Activated CD8-positive, alpha-beta T cell treated with anti-CD3 and anti-CD28 coated beads, Interleukin-2, amount 10 ng/mL, durations not matched to agents 7 days and 5 days (primary cell): ENCODE data around the gene DYNC2I2. TPM values are rescaled to one million over a fixed set of nuclear protein-coding genes. Genes with fewer than 3 reads are reported as not detected.
"Not testable (repeated sequence)": the region's sequence is repeated elsewhere in the genome, so short reads cannot be mapped to it uniquely, and the experiment has no call there.

ENCODE experiments used
- ATAC-seq: fragments of 150-1000 bp; cut with Tn5 transposase; one replicate; pipeline ENCODE4 v1.10.0; 2021; ENCODE audit warnings: moderate library complexity
- CTCF ChIA-PET: fragments of 350-600 bp; sonication (Branson Sonifier 250); formaldehyde crosslinking; loops from one replicate; lab custom pipeline; 2021; ENCODE audit warnings: antibody characterized with exemption; lab: Charles Lee
- POLR2A ChIA-PET: fragments of 350-600 bp; sonication (Branson Sonifier 250); formaldehyde crosslinking; loops from one replicate; lab custom pipeline; 2021; ENCODE audit warnings: antibody characterized with exemption; lab: Charles Lee
- DNase-seq: peaks from one replicate; pipeline ENCODE4 v3.0.0-alpha.2; 2020
- H3K27ac Mint-ChIP-seq: one replicate; pipeline ENCODE4 v1.8.0; 2021; ENCODE audit warnings: mild to moderate bottlenecking, mixed read lengths
- H3K27me3 Mint-ChIP-seq: one replicate; pipeline ENCODE4 v1.8.0; 2021; ENCODE audit warnings: low read depth, mixed read lengths
- H3K36me3 Mint-ChIP-seq: one replicate; pipeline ENCODE4 v1.8.0; 2021; ENCODE audit warnings: low read depth, mixed read lengths
- H3K4me1 Mint-ChIP-seq: one replicate; pipeline ENCODE4 v1.8.0; 2021; ENCODE audit warnings: low read depth, mixed read lengths
- H3K4me3 Mint-ChIP-seq: one replicate; pipeline ENCODE4 v1.8.0; 2021; ENCODE audit warnings: mild to moderate bottlenecking, mixed read lengths
- H3K9me3 Mint-ChIP-seq: one replicate; pipeline ENCODE4 v1.8.0; 2022; ENCODE audit warnings: mixed read lengths; ENCODE audit not compliant: insufficient read depth
- total RNA-seq, 2 experiments: library from RNA; stranded (reverse); gene quantifications; one replicate each; pipeline ENCODE4 v1.2.3, GENCODE V29; 2021

DYNC2I2 gene
- 10 to 100 TPM; 68.9 to 76.3 TPM for total RNA-seq

DNA sequence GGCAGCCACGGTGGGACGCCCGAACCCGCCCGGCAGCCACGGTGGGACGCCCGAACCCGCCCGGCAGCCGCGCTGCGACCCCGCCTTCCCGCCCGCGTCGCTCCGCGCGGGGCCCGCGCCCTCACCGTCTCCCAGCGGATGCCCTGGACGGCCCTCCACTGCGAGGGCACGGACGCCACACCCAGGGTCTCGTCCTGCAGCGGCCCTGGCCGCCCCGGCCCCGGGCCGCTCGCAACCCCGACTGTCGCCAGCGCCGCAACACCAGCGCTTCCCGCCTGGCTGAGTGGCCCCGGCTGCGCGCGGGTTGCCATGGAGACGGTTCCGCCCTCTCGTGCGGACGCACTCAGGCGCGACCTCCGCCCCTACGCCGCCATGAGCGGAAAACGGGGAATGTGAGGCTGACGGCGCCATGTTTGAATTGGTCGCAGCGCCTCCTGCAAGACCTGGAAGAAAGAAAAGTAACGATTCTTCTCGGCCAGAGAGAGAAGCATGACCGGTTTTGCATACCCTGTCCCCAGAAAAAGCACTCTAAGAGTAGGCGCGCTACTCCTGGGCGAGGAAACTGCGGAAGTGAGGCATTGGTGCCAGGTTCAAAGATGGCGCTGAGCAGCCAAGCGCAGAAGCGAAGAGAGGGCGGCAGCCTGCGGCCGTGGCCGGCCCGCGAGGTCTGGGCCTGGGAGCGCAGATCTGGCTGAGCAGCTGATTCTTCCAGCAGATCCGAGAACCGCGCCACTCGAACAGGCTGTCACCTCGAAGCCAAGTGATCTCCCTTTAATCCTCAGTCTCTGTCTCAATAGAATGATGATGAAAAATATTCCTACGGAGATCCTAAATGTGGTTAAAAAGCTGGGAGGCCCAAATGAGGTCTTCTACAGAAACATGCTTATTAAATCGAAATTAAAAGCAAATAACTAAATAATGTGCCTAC lies at the start of gene DYNC2I2:
TSS of gene DYNC2I2 (minus strand) at position 432 of the 928 bp plus-strand sequence. CDS start at position 311, 121 bp downstream.
- peaks cover 5% of the 10 kb centered on the region for H3K36me3 Mint-ChIP-seq
- POLR2A ChIA-PET, result interaction anchor here (1.2 kb wide), 2 partner anchors 28 to 33 kb away, joined by 4 to 6 read pairs; partner anchors contain the start of gene SET
- H3K9me3 Mint-ChIP-seq, result no peaks in the 10 kb centered on the region
- H3K4me1 Mint-ChIP-seq, result peaks cover 13% of the 10 kb centered on the region
- ATAC-seq (peak; percentile 96), DNase-seq (peak; percentile 97)
- peak within 1 kb of the TSS; percentile 84 for H3K4me3 Mint-ChIP-seq
- peak within 1 kb of the TSS; percentile 99 for H3K27ac Mint-ChIP-seq
- CTCF ChIA-PET, result interaction anchor here (1.1 kb wide), 2 partner anchors 28 to 162 kb away, joined by 3 to 4 read pairs; partner anchors contain the start of gene ENDOG
- no peaks in the 10 kb centered on the region for H3K27me3 Mint-ChIP-seq

DNA sequence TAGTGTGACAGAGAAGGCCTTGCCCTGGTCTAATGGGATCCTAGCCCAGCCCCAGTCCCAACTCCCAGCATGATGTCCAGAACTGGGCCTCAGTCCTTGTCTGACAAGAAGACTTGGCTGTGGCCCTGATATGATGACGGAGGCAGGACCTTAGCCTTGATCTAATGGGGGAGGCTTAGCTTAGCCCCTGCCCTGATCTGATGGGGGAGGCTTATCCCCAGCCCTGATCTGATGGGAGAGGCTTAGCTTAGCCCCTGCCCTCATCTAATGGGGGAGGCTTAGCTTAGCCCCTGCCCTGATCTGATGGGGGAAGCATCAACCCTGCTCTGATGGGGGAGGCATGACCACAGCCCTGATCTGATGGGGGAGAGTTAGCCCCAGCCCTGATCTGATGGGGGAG lies 49.4 kb upstream of the DYNC2I2 start:
- DNase-seq (no peak), ATAC-seq (no peak)
- ChIA-PET POLR2A (interaction anchor here (1.0 kb wide), 1 partner anchor 15 kb away, joined by 3 read pairs; no protein-coding TSS in a partner anchor), CTCF (no interaction called here)
- Mint-ChIP-seq H3K9me3 (no peaks in the 10 kb centered on the region), H3K4me1 (peaks cover 14% of the 10 kb centered on the region), H3K27ac (no peak overlapping the region), H3K27me3 (no peaks in the 10 kb centered on the region), H3K36me3 (no peaks in the 10 kb centered on the region), H3K4me3 (no peak overlapping the region)

DNA sequence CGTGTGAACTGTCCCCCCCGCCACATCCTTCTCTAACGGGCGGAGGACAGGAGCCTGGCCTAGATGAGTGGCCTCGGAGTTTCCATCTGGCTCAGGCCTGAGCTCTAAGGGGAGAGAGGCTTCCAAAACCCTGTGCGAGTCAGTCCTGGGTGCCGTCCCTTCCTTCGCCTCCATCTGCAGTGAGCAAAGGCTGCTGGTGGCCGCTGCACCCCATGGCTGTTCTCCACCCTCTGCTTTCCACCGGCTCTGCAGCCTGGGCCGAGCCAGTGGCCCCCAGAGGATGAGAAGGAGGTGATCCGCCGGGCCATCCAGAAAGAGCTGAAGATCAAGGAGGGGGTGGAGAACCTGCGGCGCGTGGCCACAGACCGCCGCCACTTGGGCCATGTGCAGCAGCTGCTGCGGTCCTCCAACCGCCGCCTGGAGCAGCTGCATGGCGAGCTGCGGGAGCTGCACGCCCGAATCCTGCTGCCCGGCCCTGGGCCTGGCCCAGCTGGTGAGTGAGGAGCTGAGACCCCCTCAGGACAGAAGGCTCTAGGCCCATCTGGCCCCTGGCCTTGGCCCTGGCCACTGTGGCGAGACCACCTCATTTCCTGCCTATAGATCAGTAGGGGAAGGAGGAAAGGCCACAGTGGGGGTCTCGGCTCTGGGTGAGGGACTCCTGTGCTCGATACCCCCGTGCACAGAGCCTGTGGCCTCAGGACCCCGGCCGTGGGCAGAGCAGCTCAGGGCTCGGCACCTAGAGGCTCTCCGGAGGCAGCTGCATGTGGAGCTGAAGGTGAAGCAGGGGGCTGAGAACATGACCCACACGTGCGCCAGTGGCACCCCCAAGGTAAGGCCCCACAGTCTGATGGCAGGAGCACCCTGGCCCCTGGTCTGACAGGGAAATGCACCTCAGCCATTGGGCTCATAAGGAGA lies 48.7 kb upstream of the DYNC2I2 start:
- Mint-ChIP-seq H3K36me3 (peaks cover under 1% of the 10 kb centered on the region), H3K27ac (no peak overlapping the region), H3K4me3 (no peak overlapping the region), H3K27me3 (no peaks in the 10 kb centered on the region), H3K4me1 (peaks cover 14% of the 10 kb centered on the region), H3K9me3 (no peaks in the 10 kb centered on the region)
- DNase-seq (no peak), ATAC-seq (no peak)
- ChIA-PET POLR2A (interaction anchor here (1.0 kb wide), 1 partner anchor 14 kb away, joined by 3 read pairs; no protein-coding TSS in a partner anchor), CTCF (no interaction called here)

DNA sequence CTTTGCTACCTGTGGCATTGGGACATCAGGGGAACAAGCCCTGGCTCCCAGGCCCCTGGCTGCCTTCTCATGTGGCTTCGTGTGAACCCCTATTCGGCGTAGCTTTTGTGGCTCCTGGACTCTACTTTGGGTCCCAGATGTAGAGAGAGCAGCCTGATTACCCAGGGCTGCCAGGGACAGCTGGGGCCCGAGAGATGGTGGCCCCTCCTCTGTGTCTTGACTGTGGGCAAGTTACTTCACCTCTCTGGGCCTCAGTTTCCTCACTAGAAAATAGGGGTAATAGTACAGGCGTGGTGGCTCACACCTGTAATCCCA lies 47.7 kb upstream of the DYNC2I2 start:
- no peak overlapping the region for H3K27ac Mint-ChIP-seq
- peaks cover 14% of the 10 kb centered on the region for H3K4me1 Mint-ChIP-seq
- DNase-seq, result no peak

DNA sequence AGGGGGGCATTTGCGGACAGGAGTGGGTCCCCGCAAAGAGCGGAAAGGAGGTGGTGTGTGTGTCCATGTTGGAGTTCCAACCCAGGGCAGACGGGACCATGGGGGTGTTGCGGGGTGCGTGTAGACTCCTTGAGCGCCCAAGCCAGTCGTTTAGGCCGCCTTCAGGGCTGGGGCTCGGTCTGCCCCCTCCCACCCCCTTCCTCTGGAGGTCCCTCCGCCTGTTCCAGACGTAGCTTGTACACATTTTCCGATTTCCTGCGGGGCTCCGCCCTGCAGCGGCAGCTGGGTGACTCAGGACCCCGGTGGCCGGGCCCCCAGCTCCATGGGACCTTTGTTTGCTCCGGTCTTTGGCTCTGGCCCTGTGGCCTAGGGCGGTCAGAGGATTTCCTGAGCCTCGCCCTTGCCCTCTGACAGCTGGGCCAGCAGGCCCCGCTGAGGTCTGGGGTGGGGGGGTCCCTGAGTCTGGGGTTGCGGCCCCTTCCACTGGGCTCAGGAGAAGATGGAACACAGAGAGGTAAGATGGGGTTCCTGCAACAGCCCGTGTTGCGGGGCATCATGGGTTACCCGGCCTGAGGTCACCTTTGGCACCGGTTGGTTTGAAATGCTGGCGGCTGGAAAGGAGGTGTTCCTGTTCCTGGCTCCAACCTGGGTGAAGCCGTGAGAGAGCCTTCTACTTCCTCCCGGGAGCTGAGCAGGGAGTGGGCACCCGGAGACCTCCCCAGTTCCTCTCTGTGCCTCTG lies 47.1 kb upstream of the DYNC2I2 start:
- H3K36me3 Mint-ChIP-seq, result peaks cover 2% of the 10 kb centered on the region
- H3K27ac Mint-ChIP-seq, result peak overlapping the region; percentile 60
- no peak for DNase-seq
- H3K27me3 Mint-ChIP-seq, result no peaks in the 10 kb centered on the region
- ChIA-PET POLR2A (interaction anchor here (0.9 kb wide), 1 partner anchor 35 kb away, joined by 5 read pairs; no protein-coding TSS in a partner anchor), CTCF (no interaction called here)
- H3K9me3 Mint-ChIP-seq, result no peaks in the 10 kb centered on the region
- peak overlapping the region; percentile 79 for H3K4me3 Mint-ChIP-seq
- H3K4me1 Mint-ChIP-seq, result peaks cover 14% of the 10 kb centered on the region
- no peak for ATAC-seq

More for the DNA sequence above, 47.7 kb upstream of the DYNC2I2 start:
- Mint-ChIP-seq H3K9me3 (no peaks in the 10 kb centered on the region), H3K36me3 (peaks cover 2% of the 10 kb centered on the region), H3K27me3 (no peaks in the 10 kb centered on the region), H3K4me3 (peak overlapping the region; percentile 22)
- no peak for ATAC-seq
- ChIA-PET POLR2A (no interaction called here), CTCF (no interaction called here)

DNA sequence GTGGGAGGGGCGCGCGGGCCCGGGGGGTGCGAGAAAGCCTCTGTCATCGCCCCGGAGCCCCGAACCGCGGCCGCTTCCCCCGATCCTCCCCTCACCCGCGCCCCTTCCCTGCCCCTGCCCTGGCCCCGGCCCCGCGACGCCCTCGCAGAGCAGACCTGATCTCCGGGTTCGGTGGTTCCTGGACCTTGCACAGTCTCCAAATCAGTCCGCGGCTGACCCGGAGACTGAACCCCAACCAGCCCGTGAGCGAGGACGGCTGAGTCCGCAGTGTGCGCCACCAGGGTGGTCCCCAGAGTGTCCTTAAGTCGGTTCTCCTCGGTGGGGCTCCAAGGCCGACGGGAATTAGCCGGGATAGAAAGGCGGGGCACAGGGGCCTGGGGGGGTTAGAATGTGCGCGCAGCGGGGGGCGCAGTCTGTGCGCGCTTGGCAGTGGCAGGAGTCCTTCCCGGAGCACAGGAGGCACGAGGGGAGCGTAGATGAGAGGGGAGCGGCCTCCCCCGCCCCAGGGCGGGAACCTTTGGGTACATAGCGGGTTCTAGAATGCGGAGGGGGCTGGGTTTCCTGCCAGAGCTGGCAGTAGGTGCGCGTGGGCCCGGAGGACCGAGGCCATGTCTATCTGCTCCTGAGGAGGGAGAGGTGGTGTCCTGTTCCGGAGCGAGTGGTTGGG lies 46.4 kb upstream of the DYNC2I2 start:
- H3K4me3 Mint-ChIP-seq, result peak overlapping the region; percentile 79
- ChIA-PET POLR2A (interaction anchor here (0.9 kb wide), 1 partner anchor 36 kb away, joined by 5 read pairs; no protein-coding TSS in a partner anchor), CTCF (interaction anchor here (1.2 kb wide), 1 partner anchor 170 kb away, joined by 3 read pairs; no protein-coding TSS in a partner anchor)
- H3K36me3 Mint-ChIP-seq, result peaks cover 2% of the 10 kb centered on the region
- H3K9me3 Mint-ChIP-seq, result no peaks in the 10 kb centered on the region
- peaks cover 14% of the 10 kb centered on the region for H3K4me1 Mint-ChIP-seq
- no peaks in the 10 kb centered on the region for H3K27me3 Mint-ChIP-seq
- no peak for DNase-seq
- peak overlapping the region; percentile 60 for H3K27ac Mint-ChIP-seq
- ATAC-seq, result peak; percentile 39

DNA sequence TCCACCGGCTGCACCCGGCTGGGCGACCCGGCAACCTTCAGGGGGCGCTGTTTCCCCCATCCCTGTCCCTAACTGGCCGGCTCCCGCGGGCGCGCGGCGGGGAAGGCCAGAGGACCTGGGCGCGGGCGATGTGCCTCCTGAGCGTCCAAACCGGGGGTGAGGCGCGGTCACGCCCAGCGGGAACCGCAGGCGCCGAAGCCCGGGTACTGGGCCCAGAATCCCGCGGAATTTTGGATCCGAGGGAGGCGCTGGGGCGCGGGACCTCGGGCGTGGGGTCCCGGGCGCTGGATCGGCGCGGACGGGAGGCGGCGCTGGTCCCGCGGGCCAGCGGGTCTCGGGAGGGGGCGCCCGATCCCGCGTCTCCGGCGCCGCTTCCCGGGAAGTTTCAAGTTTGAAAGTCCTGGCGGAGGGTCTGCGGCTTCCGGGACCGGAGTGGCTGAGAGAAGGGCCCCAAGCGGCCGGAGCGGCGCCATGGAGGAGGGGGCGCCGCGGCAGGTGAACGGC lies 45.9 kb upstream of the DYNC2I2 start, which contains the start of gene PKN3:
TSS of gene PKN3 (plus strand) at position 59 of the 504 bp plus-strand sequence. CDS start at position 472, 413 bp downstream.
- peak; percentile 91 for DNase-seq
- ChIA-PET CTCF (interaction anchor here (0.6 to 1.6 kb wide), 17 partner anchors 8 to 171 kb away, joined by 3 to 42 read pairs (median 4); partner anchors contain the start of genes ENDOG, SET, SPOUT1 and ZDHHC12), POLR2A (interaction anchor here (0.7 to 0.8 kb wide), 2 partner anchors 10 to 13 kb away, joined by 4 to 5 read pairs; partner anchors contain the start of gene SET)

DNA sequence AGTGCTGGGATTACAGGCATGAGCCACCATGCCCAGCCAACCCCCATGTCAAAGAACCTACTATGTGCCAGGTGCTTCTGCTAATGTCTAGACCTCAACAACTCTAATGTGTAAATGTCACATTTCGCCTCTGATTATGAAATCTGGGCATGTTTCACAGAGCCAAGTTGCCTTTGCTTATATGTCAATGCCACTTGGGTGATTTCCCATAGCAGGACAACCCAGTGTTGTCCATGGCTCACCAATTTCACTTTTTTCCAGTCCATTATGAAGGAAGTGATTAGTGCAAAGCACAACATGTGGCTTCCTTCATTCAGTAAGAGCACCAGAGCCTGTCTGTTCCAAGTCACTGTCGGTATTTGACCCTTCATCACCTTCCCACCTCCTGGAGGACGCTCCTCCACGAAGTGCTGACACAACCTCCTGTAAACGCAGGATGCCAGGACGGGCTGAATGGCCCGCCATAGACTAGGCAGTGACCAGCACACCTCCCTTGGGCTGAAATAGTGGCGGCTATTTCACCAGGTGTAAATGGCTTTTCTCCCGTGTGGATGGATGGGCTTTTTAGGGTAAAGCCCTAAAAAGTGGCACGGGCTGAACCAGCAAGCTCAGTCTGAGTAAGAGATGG lies 44.7 kb upstream of the DYNC2I2 start:
- ATAC-seq (no peak), DNase-seq (no peak)
- H3K4me3 Mint-ChIP-seq, result peak overlapping the region; percentile 87
- no peaks in the 10 kb centered on the region for H3K27me3 Mint-ChIP-seq
- ChIA-PET POLR2A (interaction anchor here (0.8 to 1.1 kb wide), 2 partner anchors 12 to 13 kb away, joined by 3 to 4 read pairs; partner anchors contain the start of gene SET), CTCF (interaction anchor here (0.8 to 1.6 kb wide), 9 partner anchors 9 to 117 kb away, joined by 3 to 42 read pairs (median 7); partner anchors contain the start of genes ENDOG, SET and ZDHHC12)
- H3K9me3 Mint-ChIP-seq, result no peaks in the 10 kb centered on the region
- peaks cover 14% of the 10 kb centered on the region for H3K4me1 Mint-ChIP-seq
- H3K27ac Mint-ChIP-seq, result no peak overlapping the region
- peaks cover 13% of the 10 kb centered on the region for H3K36me3 Mint-ChIP-seq

More for the DNA sequence above, 45.9 kb upstream of the DYNC2I2 start, which contains the start of gene PKN3:
- H3K36me3 Mint-ChIP-seq, result peaks cover 2% of the 10 kb centered on the region
- peaks cover 14% of the 10 kb centered on the region for H3K4me1 Mint-ChIP-seq
- H3K9me3 Mint-ChIP-seq, result no peaks in the 10 kb centered on the region
- ATAC-seq, result peak; percentile 93
- peak within 1 kb of the TSS; percentile 86 for H3K27ac Mint-ChIP-seq
- no peaks in the 10 kb centered on the region for H3K27me3 Mint-ChIP-seq
- H3K4me3 Mint-ChIP-seq, result peak within 1 kb of the TSS; percentile 87

DNA sequence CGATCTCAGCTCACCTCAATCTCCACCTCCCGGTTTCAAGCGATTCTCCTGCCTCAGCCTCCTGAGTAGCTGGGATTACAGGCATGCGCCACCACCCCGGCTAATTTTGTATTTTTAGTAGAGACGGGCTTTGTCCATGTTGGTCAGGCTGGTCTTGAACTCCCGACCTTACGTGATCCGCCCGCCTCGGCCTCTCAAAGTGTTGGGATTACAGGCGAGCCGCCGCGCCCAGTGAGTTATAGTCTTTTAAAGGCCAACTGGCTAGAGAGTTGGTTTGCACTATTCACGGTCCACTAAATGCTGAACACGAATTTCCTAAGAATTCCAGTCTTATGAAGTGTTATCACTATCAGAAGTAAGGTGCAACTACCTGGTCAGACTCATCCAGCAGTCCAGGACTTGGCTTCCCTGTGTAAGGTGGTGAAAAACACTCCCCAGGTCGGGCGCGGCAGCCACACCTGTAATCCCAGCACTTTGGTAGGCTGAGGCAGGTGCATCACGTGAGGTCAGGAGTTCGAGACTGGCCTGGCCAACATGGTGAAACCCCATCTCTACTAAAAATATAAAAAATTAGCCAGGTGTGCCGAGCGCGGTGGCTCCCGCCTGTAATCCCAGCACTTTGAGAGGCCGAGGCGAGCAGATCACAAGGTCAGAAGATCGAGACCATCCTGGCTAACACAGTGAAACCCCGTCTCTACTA lies 42.6 kb upstream of the DYNC2I2 start:
- CTCF ChIA-PET, result interaction anchor here (1.6 kb wide), 1 partner anchor 9 kb away, joined by 7 read pairs; no protein-coding TSS in a partner anchor
- POLR2A ChIA-PET, ATAC-seq, H3K27me3 Mint-ChIP-seq, H3K27ac Mint-ChIP-seq, H3K4me3 Mint-ChIP-seq, H3K9me3 Mint-ChIP-seq, DNase-seq: not testable (repeated sequence)
- peaks cover 26% of the 10 kb centered on the region for H3K36me3 Mint-ChIP-seq
- H3K4me1 Mint-ChIP-seq, result peaks cover 14% of the 10 kb centered on the region
